Activated CD8-positive, alpha-beta memory T cell treated with anti-CD3 and anti-CD28 coated beads, Interleukin-2, amount 10 ng/mL, durations not matched to agents 7 days and 5 days (primary cell): Measurements from ENCODE around the gene XBP1. TPM values are rescaled to one million over a fixed set of nuclear protein-coding genes. Genes with fewer than 3 reads are reported as not detected.
A peak's percentile ranks its signal among the peaks of the same experiment; 100 is the strongest.
"Not testable (repeated sequence)": the region's sequence is repeated elsewhere in the genome, so short reads cannot be mapped to it uniquely, and the experiment has no call there.

Experiments
- ATAC-seq: fragments of 150-1000 bp; cut with Tn5 transposase; one replicate; pipeline ENCODE4 v1.10.0; 2021; ENCODE audit warnings: moderate library complexity
- CTCF ChIA-PET: fragments of 350-600 bp; sonication (Branson Sonifier 250); formaldehyde crosslinking; loops from one replicate; lab custom pipeline; 2021; ENCODE audit warnings: antibody characterized with exemption; lab: Charles Lee
- DNase-seq: peaks from one replicate; pipeline ENCODE4 v3.0.0-alpha.2; 2020
- H3K27ac Mint-ChIP-seq: one replicate; pipeline ENCODE4 v1.8.0; 2021; ENCODE audit warnings: mild to moderate bottlenecking, mixed read lengths
- H3K27me3 Mint-ChIP-seq: one replicate; pipeline ENCODE4 v1.8.0; 2021; ENCODE audit warnings: mixed read lengths
- H3K36me3 Mint-ChIP-seq: one replicate; pipeline ENCODE4 v1.8.0; 2021; ENCODE audit warnings: mild to moderate bottlenecking, mixed read lengths
- H3K4me1 Mint-ChIP-seq: one replicate; pipeline ENCODE4 v1.8.0; 2021; ENCODE audit warnings: mixed read lengths
- H3K4me3 Mint-ChIP-seq: one replicate; pipeline ENCODE4 v1.8.0; 2021; ENCODE audit warnings: mild to moderate bottlenecking, moderate library complexity, mixed read lengths
- H3K9me3 Mint-ChIP-seq: one replicate; pipeline ENCODE4 v1.8.0; 2022; ENCODE audit warnings: low read depth, mixed read lengths
- total RNA-seq, 2 experiments: library from RNA; stranded (reverse); gene quantifications; one replicate each; pipeline ENCODE4 v1.2.3, GENCODE V29; 2021

XBP1 gene
- total RNA-seq, result 100 to 1,000 TPM; 139 to 141 TPM

GRCh38 chr22:28800308-28801041 is at the start of gene XBP1:
TSS of gene XBP1 (minus strand) at chr22:28800569.
- peak; percentile 95 for ATAC-seq
- H3K9me3 Mint-ChIP-seq, result no peaks in the 10 kb centered on the region
- peak within 1 kb of the TSS; percentile 91 for H3K4me3 Mint-ChIP-seq
- H3K27me3 Mint-ChIP-seq, result no peaks in the 10 kb centered on the region
- CTCF ChIA-PET, result interaction anchor here (0.8 to 10.7 kb wide), 13 partner anchors 8 to 241 kb away, joined by 3 to 84 read pairs (median 6); partner anchors contain the start of gene CCDC117
- H3K36me3 Mint-ChIP-seq, result peaks cover 44% of the 10 kb centered on the region
- DNase-seq, result peak; percentile 90
- peaks cover 45% of the 10 kb centered on the region for H3K4me1 Mint-ChIP-seq
- peak within 1 kb of the TSS; percentile 92 for H3K27ac Mint-ChIP-seq

- DNase-seq (no peak), ATAC-seq (no peak)
- peaks cover 13% of the 10 kb centered on the region for H3K27me3 Mint-ChIP-seq
- peaks cover 6% of the 10 kb centered on the region for H3K36me3 Mint-ChIP-seq
- no peak overlapping the region for H3K4me3 Mint-ChIP-seq
- no peaks in the 10 kb centered on the region for H3K9me3 Mint-ChIP-seq
- CTCF ChIA-PET, result interaction anchor here (0.8 to 3.0 kb wide), 4 partner anchors 8 to 194 kb away, joined by 3 to 12 read pairs (median 4); no protein-coding TSS in a partner anchor
- no peaks in the 10 kb centered on the region for H3K4me1 Mint-ChIP-seq
- H3K27ac Mint-ChIP-seq, result no peak overlapping the region
These were observed 46.6 kb upstream of the XBP1 start for GRCh38 chr22:28846994-28847393.

- H3K27ac Mint-ChIP-seq, H3K4me1 Mint-ChIP-seq: not testable (repeated sequence)
These were observed 43.9 kb upstream of the XBP1 start for GRCh38 chr22:28844277-28844676.

GRCh38 chr22:28843633-28844032 is 43.3 kb upstream of the XBP1 start:
- Mint-ChIP-seq H3K4me3 (no peak overlapping the region), H3K9me3 (no peaks in the 10 kb centered on the region), H3K36me3 (peaks cover 6% of the 10 kb centered on the region), H3K4me1 (no peaks in the 10 kb centered on the region), H3K27ac (no peak overlapping the region), H3K27me3 (peaks cover 13% of the 10 kb centered on the region)
- ATAC-seq (no peak), DNase-seq (no peak)
- CTCF ChIA-PET, result no interaction called here

More at GRCh38 chr22:28844277-28844676, 43.9 kb upstream of the XBP1 start:
- peaks cover 13% of the 10 kb centered on the region for H3K27me3 Mint-ChIP-seq
- H3K9me3 Mint-ChIP-seq, H3K36me3 Mint-ChIP-seq, H3K4me3 Mint-ChIP-seq, ATAC-seq, CTCF ChIA-PET, DNase-seq: not testable (repeated sequence)

- ATAC-seq (no peak), DNase-seq (no peak)
- H3K9me3 Mint-ChIP-seq, result no peaks in the 10 kb centered on the region
- no peak overlapping the region for H3K27ac Mint-ChIP-seq
- H3K4me1 Mint-ChIP-seq, result no peaks in the 10 kb centered on the region
- peaks cover 10% of the 10 kb centered on the region for H3K27me3 Mint-ChIP-seq
- CTCF ChIA-PET, result interaction anchor here (1.6 kb wide), 1 partner anchor 241 kb away, joined by 5 read pairs; no protein-coding TSS in a partner anchor
- peaks cover 2% of the 10 kb centered on the region for H3K36me3 Mint-ChIP-seq
- no peak overlapping the region for H3K4me3 Mint-ChIP-seq
These were observed 40.7 kb upstream of the XBP1 start for GRCh38 chr22:28841111-28841510.

- H3K4me1 Mint-ChIP-seq, result peaks cover 1% of the 10 kb centered on the region
- CTCF ChIA-PET, result no interaction called here
- peaks cover 12% of the 10 kb centered on the region for H3K27me3 Mint-ChIP-seq
- ATAC-seq (no peak), DNase-seq (no peak)
- H3K36me3 Mint-ChIP-seq, result no peaks in the 10 kb centered on the region
- H3K9me3 Mint-ChIP-seq, result no peaks in the 10 kb centered on the region
- H3K27ac Mint-ChIP-seq, result no peak overlapping the region
- no peak overlapping the region for H3K4me3 Mint-ChIP-seq
These were observed 38.6 kb upstream of the XBP1 start for GRCh38 chr22:28838971-28839370.

- CTCF ChIA-PET, result interaction anchor here (1.2 kb wide), 1 partner anchor 18 kb away, joined by 4 read pairs; no protein-coding TSS in a partner anchor
- DNase-seq, result no peak
These were observed 37.3 kb upstream of the XBP1 start for GRCh38 chr22:28837640-28838039.

GRCh38 chr22:28835630-28836189 is 35.3 kb upstream of the XBP1 start:
- H3K27me3 Mint-ChIP-seq, result peaks cover 9% of the 10 kb centered on the region
- peaks cover 4% of the 10 kb centered on the region for H3K36me3 Mint-ChIP-seq
- no peak overlapping the region for H3K27ac Mint-ChIP-seq
- ATAC-seq (no peak), DNase-seq (no peak)
- CTCF ChIA-PET, result interaction anchor here (1.3 to 3.0 kb wide), 3 partner anchors 12 to 235 kb away, joined by 5 to 9 read pairs (median 5); partner anchors contain the start of gene CCDC117
- peaks cover 19% of the 10 kb centered on the region for H3K4me1 Mint-ChIP-seq
- H3K9me3 Mint-ChIP-seq, result no peaks in the 10 kb centered on the region
- no peak overlapping the region for H3K4me3 Mint-ChIP-seq

More at GRCh38 chr22:28837640-28838039, 37.3 kb upstream of the XBP1 start:
- Mint-ChIP-seq H3K27ac (no peak overlapping the region), H3K4me1 (peaks cover 14% of the 10 kb centered on the region), H3K27me3 (peaks cover 5% of the 10 kb centered on the region), H3K4me3 (no peak overlapping the region), H3K9me3 (no peaks in the 10 kb centered on the region), H3K36me3 (peaks cover 1% of the 10 kb centered on the region)
- no peak for ATAC-seq

- Mint-ChIP-seq H3K4me3 (no peak overlapping the region), H3K27ac (no peak overlapping the region), H3K36me3 (peaks cover 5% of the 10 kb centered on the region), H3K4me1 (peaks cover 29% of the 10 kb centered on the region), H3K9me3 (no peaks in the 10 kb centered on the region), H3K27me3 (peaks cover 9% of the 10 kb centered on the region)
- CTCF ChIA-PET, result interaction anchor here (1.1 to 7.5 kb wide), 5 partner anchors 21 to 233 kb away, joined by 3 to 89 read pairs (median 19); partner anchors contain the start of gene XBP1
- ATAC-seq, result peak; percentile 86
- DNase-seq, result peak; percentile 81
These were observed 33.0 kb upstream of the XBP1 start for GRCh38 chr22:28833276-28833923.

GRCh38 chr22:28832731-28833130 is 32.4 kb upstream of the XBP1 start:
- CTCF ChIA-PET, result interaction anchor here (1.1 to 7.5 kb wide), 5 partner anchors 20 to 232 kb away, joined by 3 to 89 read pairs (median 19); partner anchors contain the start of gene XBP1
- Mint-ChIP-seq H3K27ac (no peak overlapping the region), H3K27me3 (peaks cover 9% of the 10 kb centered on the region), H3K4me1 (peaks cover 32% of the 10 kb centered on the region), H3K4me3 (no peak overlapping the region), H3K36me3 (peaks cover 8% of the 10 kb centered on the region), H3K9me3 (no peaks in the 10 kb centered on the region)
- DNase-seq (no peak), ATAC-seq (no peak)

GRCh38 chr22:28831140-28832072 is 31.0 kb upstream of the XBP1 start:
- Mint-ChIP-seq H3K27me3 (peaks cover 9% of the 10 kb centered on the region), H3K36me3 (peaks cover 8% of the 10 kb centered on the region), H3K4me3 (no peak overlapping the region), H3K27ac (no peak overlapping the region), H3K4me1 (peaks cover 39% of the 10 kb centered on the region), H3K9me3 (no peaks in the 10 kb centered on the region)
- no peak for DNase-seq
- ATAC-seq, result no peak
- CTCF ChIA-PET, result interaction anchor here (1.1 to 7.5 kb wide), 6 partner anchors 13 to 231 kb away, joined by 3 to 89 read pairs (median 34); no protein-coding TSS in a partner anchor

- Mint-ChIP-seq H3K4me3 (no peak overlapping the region), H3K27ac (no peak overlapping the region), H3K27me3 (peaks cover 8% of the 10 kb centered on the region), H3K9me3 (no peaks in the 10 kb centered on the region), H3K4me1 (peaks cover 41% of the 10 kb centered on the region), H3K36me3 (peaks cover 10% of the 10 kb centered on the region)
- no peak for DNase-seq
- ATAC-seq, result no peak
- CTCF ChIA-PET, result interaction anchor here (0.7 to 7.5 kb wide), 14 partner anchors 12 to 288 kb away, joined by 3 to 89 read pairs (median 12); partner anchors contain the start of genes CCDC117, CHEK2, HSCB and XBP1
These were observed 30.1 kb upstream of the XBP1 start for GRCh38 chr22:28830441-28830840.
